ENCODE measurements around the gene TTPAL. TPM values are rescaled to one million over a fixed set of nuclear protein-coding genes. Genes with fewer than 3 reads are reported as not detected.

TTPAL gene
- polyA plus RNA-seq, 1 of the 3 experiments (the other 2 are of a cell fraction), result 5.7 TPM

GRCh38 chr20:44433751-44434538 is 41.7 kb upstream of the TTPAL start:
- Histone ChIP-seq H3K36me3 (replicated peaks in 1 of 2; ENCODE audit: control insufficient read depth in 1 of 2, insufficient read depth in 2 of 2, low read length in 1 of 2) (no peaks in the 10 kb centered on the region), H3F3A (replicated peaks; ENCODE audit: insufficient read depth) (no peaks in the 10 kb centered on the region), H2AFZ (ENCODE audit: low read depth) (no peak overlapping the region), H4K20me1 (ENCODE audit: insufficient read depth) (no peaks in the 10 kb centered on the region), H3K9me3 (no peaks in the 10 kb centered on the region), H3K4me2 (no peak overlapping the region), H3K4me1 (ENCODE audit: control insufficient read depth in 1 of 2, insufficient read depth in 2 of 2, low read depth in 1 of 2, low read length in 1 of 2) (peaks cover 0 to 6% of the 10 kb centered on the region in 2 experiments; a peak in 1 of 4 replicates), H3K27ac (ENCODE audit: low read depth in 2 of 2, low read length in 1 of 2) (no peak overlapping the region), H3K9me2 (no peaks in the 10 kb centered on the region), H3K79me2 (ENCODE audit: insufficient read depth) (no peaks in the 10 kb centered on the region), H3K9ac (no peak overlapping the region), H3K27me3 (ENCODE audit: insufficient read depth) (no peaks in the 10 kb centered on the region; the same call in 1 of the 2 replicates), H3K4me3 (ENCODE audit: low read depth in 2 of 2, low read length in 1 of 2) (no peak overlapping the region)
- 79% methylated on average over 23 of the region's 24 CpGs for WGBS (ENCODE audit: low lambda C conversion rate)
- no peak for TF ChIP-seq TAF1 (IDR thresholded peaks at IDR 0.05; ENCODE audit: borderline replicate concordance, low read depth, low read length)
- TF ChIP-seq TEAD4 (IDR thresholded peaks at IDR 0.05; ENCODE audit: borderline replicate concordance, insufficient read depth), result no peak
- no peak for TF ChIP-seq USF2 (IDR thresholded peaks at IDR 0.05; ENCODE audit: borderline replicate concordance, low read depth, low read length)
- TF ChIP-seq EZH2phosphoT487 (IDR thresholded peaks at IDR 0.05; ENCODE audit: borderline replicate concordance, low read depth), result no peak
- TF ChIP-seq IRF3 (IDR thresholded peaks at IDR 0.05; ENCODE audit: low read depth, low read length), result no peak
- TF ChIP-seq EP300 (IDR thresholded peaks at IDR 0.05; ENCODE audit: borderline replicate concordance in 1 of 2, low read depth in 1 of 2, low read length in 1 of 2), result no peak
- DNase-seq, result no peak
- CTCF ChIA-PET, result interaction anchor here (0.8 kb wide), 1 partner anchor 50 kb away, joined by 3 read pairs; no protein-coding TSS in a partner anchor
- POLR2A ChIA-PET, result no interaction called here

GRCh38 chr20:44435630-44436335 is 39.9 kb upstream of the TTPAL start:
- H3K9ac ChIP-seq, result no peak overlapping the region
- H3K27me3 ChIP-seq (ENCODE audit: insufficient read depth), result no peaks in the 10 kb centered on the region; the same call in 1 of the 2 replicates
- WGBS (ENCODE audit: low lambda C conversion rate), result 64% methylated on average over 12 of the region's 12 CpGs
- TF ChIP-seq FOXM1 (IDR thresholded peaks at IDR 0.05; ENCODE audit: low read depth) (no peak), MXI1 (IDR thresholded peaks at IDR 0.05; ENCODE audit: low read depth, low read length) (no peak), GABPA (IDR thresholded peaks at IDR 0.05; ENCODE audit: low read depth) (no peak), USF1 (IDR thresholded peaks at IDR 0.05; ENCODE audit: borderline replicate concordance, low read depth) (no peak), MAX (IDR thresholded peaks at IDR 0.05; ENCODE audit: low read depth) (no peak), RAD21 (IDR thresholded peaks at IDR 0.05; ENCODE audit: low read length) (no peak), ELF1 (IDR thresholded peaks at IDR 0.05) (no peak), POLR2AphosphoS5 (IDR thresholded peaks at IDR 0.05; ENCODE audit: low read depth, low read length) (no peak), FOSL2 (IDR thresholded peaks at IDR 0.05; ENCODE audit: borderline replicate concordance, low read depth) (no peak), EZH2phosphoT487 (IDR thresholded peaks at IDR 0.05; ENCODE audit: borderline replicate concordance, low read depth) (no peak), FOXJ3 (CRISPR knock-in tag; IDR thresholded peaks at IDR 0.05) (no peak), JUND (IDR thresholded peaks at IDR 0.05) (no peak)
- no peak overlapping the region for H3K4me3 ChIP-seq (ENCODE audit: low read depth in 2 of 2, low read length in 1 of 2)
- H3K4me1 ChIP-seq (ENCODE audit: control insufficient read depth in 1 of 2, insufficient read depth in 2 of 2, low read depth in 1 of 2, low read length in 1 of 2), result peaks cover 0 to 6% of the 10 kb centered on the region in 2 experiments; a peak in 1 of 4 replicates
- CTCF ChIA-PET, result interaction anchor here (0.8 to 1.7 kb wide), 3 partner anchors 16 to 51 kb away, joined by 3 to 5 read pairs (median 4); no protein-coding TSS in a partner anchor
- H3F3A ChIP-seq (replicated peaks; ENCODE audit: insufficient read depth), result no peaks in the 10 kb centered on the region
- H4K20me1 ChIP-seq (ENCODE audit: insufficient read depth), result no peaks in the 10 kb centered on the region
- POLR2A ChIA-PET, result no interaction called here
- no peaks in the 10 kb centered on the region for H3K9me2 ChIP-seq
- DNase-seq, result no peak
- no peaks in the 10 kb centered on the region for H3K9me3 ChIP-seq
- H3K79me2 ChIP-seq (ENCODE audit: insufficient read depth), result no peaks in the 10 kb centered on the region
- no peaks in the 10 kb centered on the region for H3K36me3 ChIP-seq (replicated peaks in 1 of 2; ENCODE audit: control insufficient read depth in 1 of 2, insufficient read depth in 2 of 2, low read length in 1 of 2)
- no peak overlapping the region for H3K27ac ChIP-seq (ENCODE audit: low read depth in 2 of 2, low read length in 1 of 2)
- no peak overlapping the region for H2AFZ ChIP-seq (ENCODE audit: low read depth)
- no peak overlapping the region for H3K4me2 ChIP-seq
